IMR-90 (cell line): ENCODE results near the gene ALLC. TPM values are rescaled to one million over a fixed set of nuclear protein-coding genes. Genes with fewer than 3 reads are reported as not detected.

ENCODE experiments used
- ATAC-seq: fragments of 200-7000 bp; cut with Tn5 transposase; 2 replicates; pipeline ENCODE4 v1.9.1; 2020; ENCODE audit warnings: low read depth, mild to moderate bottlenecking, moderate library complexity
- BruUV-seq: library from RNA; stranded (reverse); fragments of 400-500 nt; replicated peaks from 2 replicates; lab custom pipeline; 2021; lab: Mats Ljungman, UMichigan
- CTCF ChIA-PET: fragments of 300-600 bp; formaldehyde crosslinking; extraction: SDS; loops from one replicate; lab custom pipeline; 2021; ENCODE audit warnings: antibody characterized with exemption; lab: Yijun Ruan, JAX
- POLR2A ChIA-PET: fragments of 300-600 bp; sonication (Branson Sonifier 250); formaldehyde crosslinking; loops from one replicate; lab custom pipeline; 2022; ENCODE audit warnings: antibody characterized with exemption; ENCODE audit not compliant: unreplicated experiment; lab: Charles Lee
- DNase-seq: peaks from one replicate; pipeline ENCODE4 v3.0.0; 2013
- H2AFZ ChIP-seq: replicated peaks from 2 replicates; pipeline ENCODE3; 2013; ENCODE audit warnings: low read length, mild to moderate bottlenecking; ENCODE audit not compliant: poor library complexity
- H2AK5ac ChIP-seq: 2 replicates; pipeline ENCODE4 v1.6.1; 2013; ENCODE audit warnings: low read depth, low read length, inconsistent platforms
- H2AK9ac ChIP-seq: replicated peaks from 2 replicates; pipeline ENCODE3; 2013; ENCODE audit warnings: mild to moderate bottlenecking, low read depth, low read length, moderate library complexity; ENCODE audit not compliant: poor library complexity
- H2BK120ac ChIP-seq: 2 replicates; pipeline ENCODE4 v1.6.1; 2013; ENCODE audit warnings: low read depth, low read length, inconsistent platforms
- H2BK15ac ChIP-seq: 3 replicates; pipeline ENCODE4 v1.6.1; 2013; ENCODE audit warnings: low read depth, low read length, inconsistent platforms
- H2BK20ac ChIP-seq: 2 replicates; pipeline ENCODE4 v1.6.1; 2013; ENCODE audit warnings: low read depth, mild to moderate bottlenecking, inconsistent platforms, low read length, moderate library complexity
- H2BK5ac ChIP-seq: 2 replicates; pipeline ENCODE4 v1.6.1; 2013; ENCODE audit warnings: mild to moderate bottlenecking, low read depth, low read length, inconsistent platforms; ENCODE audit not compliant: poor library complexity, severe bottlenecking
- H3K14ac ChIP-seq: replicated peaks from 2 replicates; pipeline ENCODE4 v1.6.1; 2013; ENCODE audit warnings: low read depth, low read length, inconsistent platforms
- H3K18ac ChIP-seq: 2 replicates; pipeline ENCODE4 v1.6.1; 2013; ENCODE audit warnings: low read depth, low read length, control low read depth
- H3K23ac ChIP-seq: 2 replicates; pipeline ENCODE4 v1.6.1; 2013; ENCODE audit warnings: low read depth, low read length, inconsistent platforms
- H3K27ac ChIP-seq: 2 replicates; pipeline ENCODE4 v1.5.1; 2013; ENCODE audit warnings: mild to moderate bottlenecking, control low read depth, low read length; ENCODE audit not compliant: insufficient read depth
- H3K27me3 ChIP-seq: 2 replicates; pipeline ENCODE4 v1.6.1; 2013; ENCODE audit warnings: low read length; ENCODE audit not compliant: control insufficient read depth, insufficient read depth
- H3K36me3 ChIP-seq: 2 replicates; pipeline ENCODE4 v1.6.1; 2013; ENCODE audit warnings: low read length, mixed read lengths; ENCODE audit not compliant: control insufficient read depth, insufficient read depth
- H3K4ac ChIP-seq: 2 replicates; pipeline ENCODE4 v1.6.1; 2013; ENCODE audit warnings: low read depth, low read length, inconsistent platforms
- H3K4me1 ChIP-seq: 2 replicates; pipeline ENCODE4 v1.6.1; 2013; ENCODE audit warnings: low read length, mixed read lengths; ENCODE audit not compliant: control insufficient read depth, insufficient read depth
- H3K4me2 ChIP-seq: 2 replicates; pipeline ENCODE4 v1.6.1; 2013; ENCODE audit warnings: low read depth, mild to moderate bottlenecking, control low read depth, low read length, moderate library complexity
- H3K4me3 ChIP-seq: 2 replicates; pipeline ENCODE4 v1.5.1; 2013; ENCODE audit warnings: low read depth, mild to moderate bottlenecking, control low read depth, low read length, moderate library complexity; ENCODE audit not compliant: insufficient read depth
- H3K56ac ChIP-seq: 2 replicates; pipeline ENCODE4 v1.6.1; 2013; ENCODE audit warnings: low read length, inconsistent platforms; ENCODE audit not compliant: insufficient read depth; ENCODE audit errors: extremely low read depth
- H3K79me1 ChIP-seq, 2 experiments: 2 replicates each; pipeline ENCODE4 v1.6.1; 2013; ENCODE audit warnings: low read length in 2 of 2, inconsistent platforms in 1 of 2, low read depth in 1 of 2
- H3K9ac ChIP-seq: 2 replicates; pipeline ENCODE4 v1.6.1; 2013; ENCODE audit warnings: low read depth, low read length, control low read depth
- H3K9me1 ChIP-seq: 2 replicates; pipeline ENCODE4 v1.6.1; 2013; ENCODE audit warnings: low read length, inconsistent platforms; ENCODE audit not compliant: insufficient read depth
- H3K9me3 ChIP-seq: 2 replicates; pipeline ENCODE4 v1.6.1; 2013; ENCODE audit warnings: low read length; ENCODE audit not compliant: control insufficient read depth, insufficient read depth
- H4K20me1 ChIP-seq: 2 replicates; pipeline ENCODE4 v1.6.1; 2013; ENCODE audit warnings: low read length, inconsistent platforms; ENCODE audit not compliant: insufficient read depth
- H4K5ac ChIP-seq: 2 replicates; pipeline ENCODE4 v1.6.1; 2013; ENCODE audit warnings: mild to moderate bottlenecking, low read depth, low read length, control low read depth
- H4K8ac ChIP-seq, 2 experiments: 2 replicates each; pipeline ENCODE4 v1.6.1; 2013; ENCODE audit warnings: low read depth in 2 of 2, low read length in 2 of 2, control low read depth in 1 of 2, inconsistent platforms in 1 of 2
- H4K91ac ChIP-seq: 2 replicates; pipeline ENCODE4 v1.6.1; 2013; ENCODE audit warnings: low read depth, low read length, inconsistent platforms; ENCODE audit not compliant: insufficient read depth
- POLR2A ChIP-seq: IDR thresholded peaks from 2 replicates; pipeline ENCODE4 v1.6.1; 2012; ENCODE audit warnings: mild to moderate bottlenecking, low read depth, low read length
- RAD21 ChIP-seq: IDR thresholded peaks from 2 replicates; pipeline ENCODE4 v1.6.1; 2012; ENCODE audit warnings: low read length, improper control_type of control experiment
- RCOR1 ChIP-seq: IDR thresholded peaks from 2 replicates; pipeline ENCODE4 v1.6.1; 2012; ENCODE audit warnings: mild to moderate bottlenecking, low read length, improper control_type of control experiment; ENCODE audit not compliant: insufficient replicate concordance
- SMC3 ChIP-seq: fragments of 150-350 bp; IDR thresholded peaks from 2 replicates; pipeline ENCODE4 v1.6.1; 2016; ENCODE audit warnings: low read depth, mild to moderate bottlenecking, antibody characterized with exemption, low read length, moderate library complexity
- WGBS, 2 experiments: methylation state at CpG; one replicate each; pipeline versions ENCODE4 v1.1.5 to v1.1.7; 2013; ENCODE audit warnings: missing lambda C conversion rate in 2 of 2; ENCODE audit not compliant: insufficient read length in 1 of 2; ENCODE audit errors: extremely low coverage in 2 of 2; 5-methylcytosine and 5-hydroxymethylcytosine counted together
- dilution Hi-C: fragments of 300-500 bp; cut with HindIII; formaldehyde crosslinking; loops from one replicate; pipeline ENCODE4 v1.14.3; 2018; ENCODE audit warnings: low sequenced_read_pairs; ENCODE audit not compliant: unreplicated experiment
- in situ Hi-C: fragments of 300-500 bp; cut with MboI; formaldehyde crosslinking; loops from 3 replicates; pipeline ENCODE4 v1.14.3; 2019; ENCODE audit warnings: low sequenced_read_pairs, inconsistent platforms, mixed read lengths
- intact Hi-C: fragments of 100-400 bp; cut with micrococcal nuclease; formaldehyde crosslinking; loops from 2 replicates; pipeline ENCODE4 v1.10.0; 2022
- polyA plus RNA-seq, 3 experiments: library from polyadenylated mRNA; depleted of rRNA; stranded (reverse); fragments of >200 nt; gene quantifications; 2 replicates each; pipeline ENCODE4 v1.2.3, GENCODE V29; 2012; ENCODE audit warnings: low replicate concordance in 1 of 3
- total RNA-seq: library from RNA; depleted of rRNA; stranded (reverse); fragments of >200 nt; gene quantifications from 2 replicates; pipeline ENCODE4 v1.2.3, GENCODE V29; 2012
- TF ChIP-seq, protein P1 (sequence below): fragments of 150-350 bp; IDR thresholded peaks from 2 replicates; pipeline ENCODE4 v1.6.1; 2016; ENCODE audit warnings: low read depth, mild to moderate bottlenecking, low read length, moderate library complexity, borderline replicate concordance

ALLC gene
- total and polyA plus RNA-seq, 2 of the 4 experiments (the other 2 are of a cell fraction): not detected

DNA sequence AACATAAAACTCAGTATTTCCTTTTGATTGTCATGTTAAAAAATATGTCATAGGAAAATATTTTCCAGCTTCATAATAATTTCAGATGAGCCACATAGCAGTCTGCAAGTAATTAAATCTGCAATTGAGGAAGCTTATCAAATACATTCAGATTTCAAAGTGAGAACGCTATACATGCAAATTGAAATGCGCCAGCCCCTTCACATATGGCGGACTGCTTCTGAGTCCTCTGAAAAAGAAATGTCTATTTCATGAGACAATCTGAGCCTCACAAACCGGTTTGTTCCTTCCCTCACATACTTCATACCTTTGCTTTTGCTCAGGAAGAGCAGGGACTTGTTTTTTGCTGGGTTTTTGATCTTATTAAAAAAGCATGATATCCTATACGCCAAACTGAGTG lies 43.1 kb downstream of the ALLC start:
- no peak overlapping the region for H3K56ac ChIP-seq
- H3K9me1 ChIP-seq: no peaks in the 10 kb centered on the region
- no peak overlapping the region for H4K5ac ChIP-seq
- H3K79me1 ChIP-seq: no peaks in the 10 kb centered on the region
- H3K4me1 ChIP-seq: peaks cover 1% of the 10 kb centered on the region; the same call in 1 of the 2 replicates
- H3K4me2 ChIP-seq: no peak overlapping the region
- H3K18ac ChIP-seq: no peak overlapping the region
- in situ Hi-C loops: no loop called here
- TF ChIP-seq RAD21 (no peak), RCOR1 (no peak), SMC3 (no peak), POLR2A (no peak)
- TF ChIP-seq, protein P1, sequence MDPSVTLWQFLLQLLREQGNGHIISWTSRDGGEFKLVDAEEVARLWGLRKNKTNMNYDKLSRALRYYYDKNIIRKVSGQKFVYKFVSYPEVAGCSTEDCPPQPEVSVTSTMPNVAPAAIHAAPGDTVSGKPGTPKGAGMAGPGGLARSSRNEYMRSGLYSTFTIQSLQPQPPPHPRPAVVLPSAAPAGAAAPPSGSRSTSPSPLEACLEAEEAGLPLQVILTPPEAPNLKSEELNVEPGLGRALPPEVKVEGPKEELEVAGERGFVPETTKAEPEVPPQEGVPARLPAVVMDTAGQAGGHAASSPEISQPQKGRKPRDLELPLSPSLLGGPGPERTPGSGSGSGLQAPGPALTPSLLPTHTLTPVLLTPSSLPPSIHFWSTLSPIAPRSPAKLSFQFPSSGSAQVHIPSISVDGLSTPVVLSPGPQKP: no peak
- no peak overlapping the region for H2AFZ ChIP-seq
- H3K27me3 ChIP-seq: peaks cover 14% of the 10 kb centered on the region
- H3K4ac ChIP-seq: no peak overlapping the region
- no peak overlapping the region for H4K8ac ChIP-seq
- H3K36me3 ChIP-seq: no peaks in the 10 kb centered on the region
- WGBS, 2 experiments: 100% methylated on average over 1 of the region's 5 CpGs; no CpG with 5 or more reads in 1 of the 2 experiments
- H3K9me3 ChIP-seq: no peaks in the 10 kb centered on the region; the same call in 1 of the 2 replicates
- no peak overlapping the region for H3K4me3 ChIP-seq
- no peak overlapping the region for H2BK20ac ChIP-seq
- H2AK5ac ChIP-seq: no peak overlapping the region
- no peak overlapping the region for H4K91ac ChIP-seq
- H2AK9ac ChIP-seq: no peak overlapping the region
- H3K9ac ChIP-seq: no peak overlapping the region
- ChIA-PET POLR2A (no interaction called here), CTCF (no interaction called here)
- no TSS peak for BruUV-seq
- H4K20me1 ChIP-seq: no peaks in the 10 kb centered on the region
- no peak overlapping the region for H3K14ac ChIP-seq
- intact Hi-C loops: no loop called here
- H2BK120ac ChIP-seq: no peak overlapping the region
- H3K27ac ChIP-seq: no peak overlapping the region
- DNase-seq (no peak), ATAC-seq (no peak)
- dilution Hi-C loops: no loop called here
- no peak overlapping the region for H2BK15ac ChIP-seq
- H3K23ac ChIP-seq: no peak overlapping the region
- no peak overlapping the region for H2BK5ac ChIP-seq
